ENCODE measurements around the gene SPINT4. TPM values are rescaled to one million over a fixed set of nuclear protein-coding genes. Genes with fewer than 3 reads are reported as not detected.

SPINT4 gene
- total and polyA plus RNA-seq, 2 of the 8 experiments (the other 6 are each of a cell fraction or from before 2014, with no cell fraction given), result not detected

DNA sequence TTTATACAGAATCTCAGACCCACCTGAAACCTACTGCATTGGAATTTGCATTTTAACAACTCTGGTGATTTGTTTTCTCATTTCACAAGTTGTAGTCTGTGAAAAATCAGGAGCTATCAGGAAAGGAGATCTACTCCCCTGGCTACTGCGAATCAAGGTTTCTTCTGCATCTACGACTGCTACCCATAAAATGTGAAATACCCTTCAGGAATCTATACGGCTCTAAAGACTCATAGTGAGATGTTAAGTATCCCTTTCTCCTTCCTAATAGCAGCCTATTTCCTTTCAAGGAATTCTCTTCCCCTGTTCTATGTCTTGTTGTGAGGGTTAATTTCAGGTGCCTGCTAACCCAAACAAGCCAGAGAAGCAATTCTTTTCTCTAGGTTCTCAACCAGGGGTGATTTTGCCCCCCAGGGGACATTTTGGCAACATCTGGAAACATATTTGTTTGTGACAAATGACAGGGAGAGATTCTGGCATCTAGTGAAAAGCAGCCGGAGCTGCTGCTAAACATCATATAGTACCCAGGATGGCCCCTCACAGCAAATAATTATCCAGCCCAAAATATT lies 43.2 kb downstream of the SPINT4 start:
- Histone ChIP-seq H3K79me1 (ENCODE audit: low read depth, low read length) (no peaks in the 10 kb centered on the region), H2BK12ac (ENCODE audit: low read depth, low read length) (peak overlapping the region; percentile 82; the same call in 1 of the 2 replicates), H3K23ac (ENCODE audit: insufficient read length) (no peak overlapping the region), H3K18ac (ENCODE audit: extremely low read depth, low read length) (0 out of 2 replicates have a peak overlapping the region, but pooled peaks have one; percentile 75), H3K23me2 (ENCODE audit: low read depth, low read length) (no peaks in the 10 kb centered on the region), H3K9me3 (ENCODE audit: insufficient read depth in 2 of 2, low read depth in 1 of 2, low read length in 1 of 2) (peaks cover 11 to 12% of the 10 kb centered on the region in 2 experiments), H2AFZ (ENCODE audit: low read length) (no peak overlapping the region), H3K27me3 (replicated peaks in 1 of 4; ENCODE audit: control insufficient read depth in 3 of 4, extremely low read depth in 1 of 4, insufficient read depth in 3 of 4, low read length in 3 of 4) (no peaks in the 10 kb centered on the region), H3K4me1 (replicated peaks in 1 of 4; ENCODE audit: control insufficient read depth in 3 of 4, insufficient read depth in 4 of 4, low read length in 3 of 4) (peaks cover 7 to 17% (median 10%) of the 10 kb centered on the region in 4 experiments), H4K91ac (replicated peaks; ENCODE audit: insufficient read length, low read length) (peak overlapping the region; percentile 88), H2AK5ac (ENCODE audit: low read depth, low read length) (peak overlapping the region; percentile 98; the same call in 1 of the 2 replicates), H3K4me2 (ENCODE audit: insufficient read depth in 1 of 2, low read depth in 2 of 2, low read length in 2 of 2) (peak overlapping the region; percentile 52 to 68), H2BK20ac (ENCODE audit: low read length) (peak overlapping the region; percentile 36; the same call in 1 of the 2 replicates), H3K79me2 (ENCODE audit: control insufficient read depth in 1 of 2, insufficient read depth in 2 of 2, low read length in 2 of 2) (no peaks in the 10 kb centered on the region), H3K36me3 (ENCODE audit: control insufficient read depth in 2 of 4, insufficient read depth in 4 of 4, low read length in 3 of 4) (no peaks in the 10 kb centered on the region), H3K4ac (replicated peaks; ENCODE audit: insufficient read length, low read depth, low read length) (no peak overlapping the region), H2BK120ac (replicated peaks; ENCODE audit: low read depth, low read length) (peak overlapping the region; percentile 97), H4K8ac (ENCODE audit: extremely low read depth, insufficient read depth, low read length) (no peak overlapping the region), H3K56ac (replicated peaks; ENCODE audit: insufficient read length, low read depth, low read length) (peak overlapping the region; percentile 80), H4K5ac (ENCODE audit: insufficient read length, low read depth, low read length) (peak overlapping the region; percentile 50), H3K4me3 (ENCODE audit: extremely low read depth in 1 of 4, insufficient read depth in 2 of 4, low read depth in 3 of 4, low read length in 4 of 4) (peak overlapping the region in 1 of 4 experiments; percentile 37; a peak in 2 of 8 replicates), H3K27ac (ENCODE audit: low read depth, low read length) (peak overlapping the region; percentile 78), H3K14ac (ENCODE audit: insufficient read length) (no peak overlapping the region), H2BK15ac (ENCODE audit: low read length) (no peak overlapping the region), H3K9ac (replicated peaks in 1 of 4; ENCODE audit: extremely low read depth in 1 of 4, low read depth in 3 of 4, low read length in 3 of 4) (peak overlapping the region in 2 of 4 experiments; percentile 25 to 29; a peak in 1 of 7 replicates), H4K20me1 (replicated peaks in 1 of 2; ENCODE audit: control insufficient read depth in 1 of 2, insufficient read depth in 2 of 2, low read length in 2 of 2) (no peaks in the 10 kb centered on the region), H2BK5ac (ENCODE audit: low read depth, low read length) (peak overlapping the region; percentile 99)
- FAIRE-seq (peak; percentile 13), DNase-seq (ENCODE audit: low read depth in 1 of 2, low spot score in 2 of 2) (no peak)
- 16% methylated on average over 4 of the region's 4 CpGs; no CpG with 5 or more reads in 1 of the 2 experiments for WGBS, 2 experiments (ENCODE audit: extremely low coverage in 1 of 2, insufficient coverage in 1 of 2, insufficient read length in 1 of 2, insufficient replicate concordance in 2 of 2, low coverage in 1 of 2, low lambda C conversion rate in 2 of 2, missing lambda C conversion rate in 1 of 2)
- CTCF ChIA-PET (ENCODE audit: partially characterized antibody), result interaction anchor here (0.7 to 2.2 kb wide), 10 partner anchors 14 to 315 kb away, joined by 3 to 7 read pairs (median 3); partner anchors contain the start of gene WFDC6
- TF ChIP-seq HDAC2 (IDR thresholded peaks at IDR 0.05; ENCODE audit: borderline replicate concordance in 1 of 2, low read depth in 2 of 2, low read length in 2 of 2), result no peak
- peak; percentile 17; the same call in 1 of the 2 replicates for TF ChIP-seq SP1 (IDR thresholded peaks at IDR 0.05; ENCODE audit: low read depth, low read length)
- no peak for TF ChIP-seq SAP30 (IDR thresholded peaks at IDR 0.05; ENCODE audit: insufficient read depth, insufficient replicate concordance, low read length)
- TF ChIP-seq SUZ12 (IDR thresholded peaks at IDR 0.05; ENCODE audit: low read length), result no peak
- TF ChIP-seq SP2 (IDR thresholded peaks at IDR 0.05; ENCODE audit: low read length), result no peak
- TF ChIP-seq TCF12 (IDR thresholded peaks at IDR 0.05; ENCODE audit: low read depth, low read length), result 0 out of 2 replicates have a peak, but pooled peaks have one; percentile 14
- TF ChIP-seq POLR2A (IDR thresholded peaks at IDR 0.05; ENCODE audit: control extremely low read depth in 1 of 2, low read depth in 2 of 2, low read length in 2 of 2), result peak in 1 of 2 experiments; percentile 58; a peak in 1 of 3 replicates
- POLR2A ChIA-PET (ENCODE audit: partially characterized antibody), result interaction anchor here (0.7 to 1.6 kb wide), 7 partner anchors 20 to 469 kb away, joined by 3 to 5 read pairs (median 4); partner anchors contain the start of gene WFDC10A

All from H1 (cell line).